Smooth muscle cell of the brain vasculature (primary cell): ENCODE results near the gene SSC5D.
A peak's percentile ranks its signal among the peaks of the same experiment; 100 is the strongest.

Source experiments
- DNase-seq: peaks from one replicate; pipeline ENCODE4 v3.0.0-alpha.2; 2012; ENCODE audit warnings: low read depth, low spot score

Gene SSC5D

GRCh38 chr19:55455576-55456235 lies 32.5 kb upstream of the SSC5D start:
- no peak for DNase-seq

- no peak for DNase-seq
Measured at GRCh38 chr19:55456347-55456746, 31.9 kb upstream of the SSC5D start.

GRCh38 chr19:55457683-55458457 lies 30.4 kb upstream of the SSC5D start:
- no peak for DNase-seq

- DNase-seq, result no peak
Measured at GRCh38 chr19:55459551-55459949, 28.7 kb upstream of the SSC5D start.

- DNase-seq, result no peak
Measured at GRCh38 chr19:55459950-55460657, 28.1 kb upstream of the SSC5D start.

- DNase-seq, result no peak
Measured at GRCh38 chr19:55460670-55461258, 27.5 kb upstream of the SSC5D start.

GRCh38 chr19:55461259-55461973 lies 26.8 kb upstream of the SSC5D start, which contains the start of gene ISOC2:
Gene ISOC2, minus strand, starts transcription at chr19:55461642. Its CDS starts 5,156 bp downstream, at chr19:55456486.
- DNase-seq, result peak; percentile 100

- no peak for DNase-seq
Measured at GRCh38 chr19:55461974-55462626, 26.1 kb upstream of the SSC5D start.

- DNase-seq, result no peak
Measured at GRCh38 chr19:55462722-55463121, 25.5 kb upstream of the SSC5D start.

GRCh38 chr19:55463583-55464031 lies 24.6 kb upstream of the SSC5D start:
- DNase-seq, result no peak

GRCh38 chr19:55464039-55464661 lies 24.1 kb upstream of the SSC5D start:
- no peak for DNase-seq

- no peak for DNase-seq
Measured at GRCh38 chr19:55464662-55465054, 23.6 kb upstream of the SSC5D start, which contains the start of gene C19orf85. Gene C19orf85, minus strand, starts transcription at chr19:55464751. Its CDS starts 197 bp downstream, at chr19:55464554.

- no peak for DNase-seq
Measured at GRCh38 chr19:55465460-55466240, 22.6 kb upstream of the SSC5D start.

GRCh38 chr19:55466241-55466614 lies 22.0 kb upstream of the SSC5D start:
- no peak for DNase-seq

- DNase-seq, result no peak
Measured at GRCh38 chr19:55467236-55468053, 20.8 kb upstream of the SSC5D start.

- DNase-seq, result no peak
Measured at GRCh38 chr19:55468054-55468393, 20.2 kb upstream of the SSC5D start.

- no peak for DNase-seq
Measured at GRCh38 chr19:55471266-55471665, 17.0 kb upstream of the SSC5D start.

GRCh38 chr19:55472463-55472862 lies 15.8 kb upstream of the SSC5D start:
- no peak for DNase-seq
